ENCODE measurements around the gene CFAP299. TPM values are rescaled to one million over a fixed set of nuclear protein-coding genes. Genes with fewer than 3 reads are reported as not detected.

Gene CFAP299
- total and polyA plus RNA-seq, 2 of the 8 experiments (the other 6 are each of a cell fraction or from before 2014, with no cell fraction given) = not detected

DNA sequence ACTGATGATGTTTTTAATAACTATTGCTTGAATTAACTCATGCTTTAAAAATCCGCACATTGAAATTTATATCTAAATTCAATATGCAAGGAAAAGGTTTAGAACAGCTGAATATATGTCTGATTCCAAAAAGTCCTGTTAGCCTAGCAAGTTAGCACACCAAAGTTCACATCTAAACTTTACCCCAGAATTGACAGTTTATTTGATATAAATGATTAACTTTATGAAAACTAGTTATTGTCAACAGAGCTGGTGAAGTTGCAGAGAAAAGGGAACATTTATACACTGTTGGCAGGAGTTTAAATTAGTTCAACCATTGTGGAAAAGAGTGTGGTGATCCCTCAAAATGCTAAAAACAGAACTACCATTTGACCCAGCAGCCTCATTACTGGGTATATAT lies 574.4 kb downstream of the CFAP299 start:
- H2BK120ac ChIP-seq (replicated peaks; ENCODE audit: low read depth, low read length) = no peak overlapping the region
- H3K23me2 ChIP-seq (ENCODE audit: low read depth, low read length) = no peaks in the 10 kb centered on the region
- H3K36me3 ChIP-seq (ENCODE audit: control insufficient read depth in 2 of 4, insufficient read depth in 4 of 4, low read length in 3 of 4) = no peaks in the 10 kb centered on the region; a peak in 1 of 8 replicates
- H2BK20ac ChIP-seq (ENCODE audit: low read length) = no peak overlapping the region
- no peak overlapping the region for H4K8ac ChIP-seq (ENCODE audit: extremely low read depth, insufficient read depth, low read length)
- no peak for FAIRE-seq
- no peaks in the 10 kb centered on the region for H4K20me1 ChIP-seq (replicated peaks in 1 of 2; ENCODE audit: control insufficient read depth in 1 of 2, insufficient read depth in 2 of 2, low read length in 2 of 2)
- no peak overlapping the region for H3K14ac ChIP-seq (ENCODE audit: insufficient read length)
- no peak overlapping the region for H4K5ac ChIP-seq (ENCODE audit: insufficient read length, low read depth, low read length)
- H3K4me2 ChIP-seq (ENCODE audit: insufficient read depth in 1 of 2, low read depth in 2 of 2, low read length in 2 of 2) = no peak overlapping the region
- no peak overlapping the region for H4K91ac ChIP-seq (replicated peaks; ENCODE audit: insufficient read length, low read length)
- no peaks in the 10 kb centered on the region for H3K79me1 ChIP-seq (ENCODE audit: low read depth, low read length)
- ChIA-PET CTCF (ENCODE audit: partially characterized antibody) (no interaction called here), POLR2A (ENCODE audit: partially characterized antibody) (no interaction called here)
- no peak overlapping the region for H2AK5ac ChIP-seq (ENCODE audit: low read depth, low read length)
- no peaks in the 10 kb centered on the region for H3K27me3 ChIP-seq (replicated peaks in 1 of 4; ENCODE audit: control insufficient read depth in 3 of 4, extremely low read depth in 1 of 4, insufficient read depth in 3 of 4, low read length in 3 of 4)
- H2BK12ac ChIP-seq (ENCODE audit: low read depth, low read length) = no peak overlapping the region
- H3K4me3 ChIP-seq (ENCODE audit: extremely low read depth in 1 of 4, insufficient read depth in 2 of 4, low read depth in 3 of 4, low read length in 4 of 4) = no peak overlapping the region
- no peak overlapping the region for H3K27ac ChIP-seq (ENCODE audit: low read depth, low read length)
- H3K9me3 ChIP-seq (ENCODE audit: insufficient read depth in 2 of 2, low read depth in 1 of 2, low read length in 1 of 2) = peaks cover 8 to 12% of the 10 kb centered on the region in 2 experiments; a peak in 3 of 4 replicates
- H3K9ac ChIP-seq (replicated peaks in 1 of 4; ENCODE audit: extremely low read depth in 1 of 4, low read depth in 3 of 4, low read length in 3 of 4) = no peak overlapping the region
- H3K4me1 ChIP-seq (replicated peaks in 1 of 4; ENCODE audit: control insufficient read depth in 3 of 4, insufficient read depth in 4 of 4, low read length in 3 of 4) = no peaks in the 10 kb centered on the region
- no peak overlapping the region for H2BK5ac ChIP-seq (ENCODE audit: low read depth, low read length)
- no peaks in the 10 kb centered on the region for H3K79me2 ChIP-seq (ENCODE audit: control insufficient read depth in 1 of 2, insufficient read depth in 2 of 2, low read length in 2 of 2)
- DNase-seq (ENCODE audit: low read depth in 1 of 2, low spot score in 2 of 2) = no peak
- H3K56ac ChIP-seq (replicated peaks; ENCODE audit: insufficient read length, low read depth, low read length) = no peak overlapping the region
- no peak overlapping the region for H3K18ac ChIP-seq (ENCODE audit: extremely low read depth, low read length)
- H2BK15ac ChIP-seq (ENCODE audit: low read length) = no peak overlapping the region
- H2AFZ ChIP-seq (ENCODE audit: low read length) = no peak overlapping the region
- WGBS, 2 experiments (ENCODE audit: extremely low coverage in 1 of 2, insufficient coverage in 1 of 2, insufficient read length in 1 of 2, insufficient replicate concordance in 2 of 2, low coverage in 1 of 2, low lambda C conversion rate in 2 of 2, missing lambda C conversion rate in 1 of 2) = 92% methylated on average over 1 of the region's 1 CpG; no CpG with 5 or more reads in 1 of the 2 experiments
- H3K4ac ChIP-seq (replicated peaks; ENCODE audit: insufficient read length, low read depth, low read length) = no peak overlapping the region
- no peak overlapping the region for H3K23ac ChIP-seq (ENCODE audit: insufficient read length)
- no peak for TF ChIP-seq KDM4A (IDR thresholded peaks at IDR 0.05; ENCODE audit: low read depth, low read length, severe bottlenecking)
- TF ChIP-seq TAF7 (optimal IDR thresholded peaks at IDR 0.05; ENCODE audit: borderline replicate concordance, low read depth, low read length) = no peak
- TF ChIP-seq CREB1 (IDR thresholded peaks at IDR 0.05) = no peak
- TF ChIP-seq SP2 (IDR thresholded peaks at IDR 0.05; ENCODE audit: low read length) = no peak
- no peak for TF ChIP-seq SAP30 (IDR thresholded peaks at IDR 0.05; ENCODE audit: insufficient read depth, insufficient replicate concordance, low read length)
- no peak for TF ChIP-seq KDM5A (IDR thresholded peaks at IDR 0.05; ENCODE audit: low read length)
- no peak for TF ChIP-seq SIX5 (IDR thresholded peaks at IDR 0.05; ENCODE audit: low read depth, low read length)
- no peak for TF ChIP-seq BACH1 (IDR thresholded peaks at IDR 0.05; ENCODE audit: low read length)
- no peak for TF ChIP-seq SP4 (IDR thresholded peaks at IDR 0.05; ENCODE audit: low read length)
- TF ChIP-seq YY1 (IDR thresholded peaks at IDR 0.05; ENCODE audit: low read depth, low read length) = no peak
- TF ChIP-seq, protein P1, sequence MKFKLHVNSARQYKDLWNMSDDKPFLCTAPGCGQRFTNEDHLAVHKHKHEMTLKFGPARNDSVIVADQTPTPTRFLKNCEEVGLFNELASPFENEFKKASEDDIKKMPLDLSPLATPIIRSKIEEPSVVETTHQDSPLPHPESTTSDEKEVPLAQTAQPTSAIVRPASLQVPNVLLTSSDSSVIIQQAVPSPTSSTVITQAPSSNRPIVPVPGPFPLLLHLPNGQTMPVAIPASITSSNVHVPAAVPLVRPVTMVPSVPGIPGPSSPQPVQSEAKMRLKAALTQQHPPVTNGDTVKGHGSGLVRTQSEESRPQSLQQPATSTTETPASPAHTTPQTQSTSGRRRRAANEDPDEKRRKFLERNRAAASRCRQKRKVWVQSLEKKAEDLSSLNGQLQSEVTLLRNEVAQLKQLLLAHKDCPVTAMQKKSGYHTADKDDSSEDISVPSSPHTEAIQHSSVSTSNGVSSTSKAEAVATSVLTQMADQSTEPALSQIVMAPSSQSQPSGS (IDR thresholded peaks at IDR 0.05; ENCODE audit: low read length) = no peak
- no peak for TF ChIP-seq BRCA1 (IDR thresholded peaks at IDR 0.05; ENCODE audit: low read depth, low read length)
- no peak for TF ChIP-seq TEAD4 (IDR thresholded peaks at IDR 0.05; ENCODE audit: low read depth, low read length)
